Measurements from ENCODE around the gene UNC79.

The UNC79 gene

GRCh38 chr14:93690146-93690545, 259.4 kb downstream of the UNC79 start:
- H4K20me1 ChIP-seq (ENCODE audit: insufficient read depth, low read length) = no peaks in the 10 kb centered on the region
- no peak overlapping the region for H3K9ac ChIP-seq (ENCODE audit: low read length)
- H3K4me1 ChIP-seq (ENCODE audit: insufficient read depth, low read length, severe bottlenecking) = no peaks in the 10 kb centered on the region
- no peak overlapping the region for H2AFZ ChIP-seq (ENCODE audit: low read length)
- no peaks in the 10 kb centered on the region for H3K27me3 ChIP-seq (ENCODE audit: insufficient read depth, low read length)
- TF ChIP-seq, protein P1, sequence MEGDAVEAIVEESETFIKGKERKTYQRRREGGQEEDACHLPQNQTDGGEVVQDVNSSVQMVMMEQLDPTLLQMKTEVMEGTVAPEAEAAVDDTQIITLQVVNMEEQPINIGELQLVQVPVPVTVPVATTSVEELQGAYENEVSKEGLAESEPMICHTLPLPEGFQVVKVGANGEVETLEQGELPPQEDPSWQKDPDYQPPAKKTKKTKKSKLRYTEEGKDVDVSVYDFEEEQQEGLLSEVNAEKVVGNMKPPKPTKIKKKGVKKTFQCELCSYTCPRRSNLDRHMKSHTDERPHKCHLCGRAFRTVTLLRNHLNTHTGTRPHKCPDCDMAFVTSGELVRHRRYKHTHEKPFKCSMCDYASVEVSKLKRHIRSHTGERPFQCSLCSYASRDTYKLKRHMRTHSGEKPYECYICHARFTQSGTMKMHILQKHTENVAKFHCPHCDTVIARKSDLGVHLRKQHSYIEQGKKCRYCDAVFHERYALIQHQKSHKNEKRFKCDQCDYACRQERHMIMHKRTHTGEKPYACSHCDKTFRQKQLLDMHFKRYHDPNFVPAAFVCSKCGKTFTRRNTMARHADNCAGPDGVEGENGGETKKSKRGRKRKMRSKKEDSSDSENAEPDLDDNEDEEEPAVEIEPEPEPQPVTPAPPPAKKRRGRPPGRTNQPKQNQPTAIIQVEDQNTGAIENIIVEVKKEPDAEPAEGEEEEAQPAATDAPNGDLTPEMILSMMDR (IDR thresholded peaks at IDR 0.05; ENCODE audit: low read length) = no peak
- TF ChIP-seq EZH2 (IDR thresholded peaks at IDR 0.05; ENCODE audit: borderline replicate concordance, low read length) = no peak
- H3K27ac ChIP-seq (ENCODE audit: low read depth, low read length, poor library complexity, severe bottlenecking) = no peak overlapping the region
- H3K79me2 ChIP-seq (ENCODE audit: insufficient read depth, low read length) = no peaks in the 10 kb centered on the region
- H3K9me3 ChIP-seq (ENCODE audit: low read length) = no peaks in the 10 kb centered on the region
- no peak overlapping the region for H3K4me2 ChIP-seq (ENCODE audit: low read length)
- H3F3A ChIP-seq (ENCODE audit: insufficient read depth, low read length) = no peaks in the 10 kb centered on the region
- no peaks in the 10 kb centered on the region for H3K9me2 ChIP-seq (ENCODE audit: low read depth, low read length)
- H3K4me3 ChIP-seq (ENCODE audit: low read depth, low read length, poor library complexity, severe bottlenecking) = no peak overlapping the region
- H3K36me3 ChIP-seq (ENCODE audit: insufficient read depth, low read length) = no peaks in the 10 kb centered on the region

DNA sequence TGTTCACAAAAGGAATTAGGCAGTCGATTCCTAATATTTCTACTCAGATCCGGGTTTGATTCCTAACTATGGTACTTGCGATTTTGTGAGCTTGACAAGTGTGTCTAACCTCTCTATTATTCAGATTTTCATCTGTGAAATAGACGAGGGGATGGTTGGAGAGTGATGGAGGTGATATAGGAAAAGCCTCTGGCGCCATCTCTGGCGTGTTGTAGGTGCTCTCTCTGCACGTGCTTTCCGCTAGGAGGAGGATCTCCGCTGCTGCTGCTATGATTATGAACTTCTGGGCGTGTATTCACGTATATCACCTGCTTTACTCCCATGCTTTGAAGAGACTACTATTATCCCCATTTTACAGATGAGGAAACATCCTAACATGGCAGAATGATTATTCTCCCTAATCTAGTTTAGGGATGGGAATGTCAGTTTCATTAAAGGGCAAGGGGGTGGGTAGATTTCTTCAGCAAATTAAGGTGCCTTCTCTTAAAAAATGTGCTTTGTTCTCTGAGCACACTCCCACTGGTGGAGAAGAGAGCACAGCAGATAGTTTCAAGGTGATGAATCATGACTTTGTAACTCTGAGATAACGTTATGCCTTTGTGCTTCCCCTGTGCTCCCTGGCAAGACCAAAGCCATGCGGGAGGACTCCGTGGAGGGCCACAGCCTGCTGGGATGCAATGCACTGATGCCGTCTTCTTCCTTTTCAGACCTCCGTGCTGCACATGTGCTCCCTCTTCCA, 260.5 kb downstream of the UNC79 start:
- H4K20me1 ChIP-seq (ENCODE audit: insufficient read depth, low read length) = no peaks in the 10 kb centered on the region
- no peak overlapping the region for H3K4me3 ChIP-seq (ENCODE audit: low read depth, low read length, poor library complexity, severe bottlenecking)
- no peaks in the 10 kb centered on the region for H3K36me3 ChIP-seq (ENCODE audit: insufficient read depth, low read length)
- no peak overlapping the region for H3K4me2 ChIP-seq (ENCODE audit: low read length)
- TF ChIP-seq, protein P1 (IDR thresholded peaks at IDR 0.05; ENCODE audit: low read length) = no peak; the same call in 1 of the 2 replicates
- no peak for TF ChIP-seq EZH2 (IDR thresholded peaks at IDR 0.05; ENCODE audit: borderline replicate concordance, low read length)
- no peaks in the 10 kb centered on the region for H3K4me1 ChIP-seq (ENCODE audit: insufficient read depth, low read length, severe bottlenecking)
- H3F3A ChIP-seq (ENCODE audit: insufficient read depth, low read length) = no peaks in the 10 kb centered on the region
- H3K9ac ChIP-seq (ENCODE audit: low read length) = no peak overlapping the region
- no peaks in the 10 kb centered on the region for H3K79me2 ChIP-seq (ENCODE audit: insufficient read depth, low read length)
- H3K27me3 ChIP-seq (ENCODE audit: insufficient read depth, low read length) = no peaks in the 10 kb centered on the region
- no peaks in the 10 kb centered on the region for H3K9me3 ChIP-seq (ENCODE audit: low read length)
- H3K27ac ChIP-seq (ENCODE audit: low read depth, low read length, poor library complexity, severe bottlenecking) = no peak overlapping the region
- no peak overlapping the region for H2AFZ ChIP-seq (ENCODE audit: low read length)
- H3K9me2 ChIP-seq (ENCODE audit: low read depth, low read length) = no peaks in the 10 kb centered on the region

DNA sequence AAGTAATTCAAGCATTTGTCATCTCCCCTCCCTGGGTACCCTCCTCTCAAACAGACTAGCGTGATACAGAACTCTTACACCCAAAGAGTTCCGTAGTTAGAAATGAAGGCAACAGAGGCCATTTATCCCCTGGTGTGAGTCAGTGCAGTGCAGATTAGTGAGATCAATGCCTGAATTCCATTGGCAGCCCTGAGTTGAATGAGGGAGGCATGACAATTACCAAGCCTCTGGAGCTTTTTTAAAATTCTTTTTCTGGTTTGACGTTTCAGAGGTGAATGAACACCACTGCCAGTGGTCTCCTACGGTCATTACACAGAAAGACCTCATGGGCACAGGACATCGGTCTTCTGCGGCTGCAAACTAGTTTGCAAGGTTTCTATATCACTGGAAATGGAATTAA, 263.2 kb downstream of the UNC79 start:
- Histone ChIP-seq H2AFZ (ENCODE audit: low read length) (no peak overlapping the region), H3F3A (ENCODE audit: insufficient read depth, low read length) (no peaks in the 10 kb centered on the region), H3K4me1 (ENCODE audit: insufficient read depth, low read length, severe bottlenecking) (no peaks in the 10 kb centered on the region), H3K9me2 (ENCODE audit: low read depth, low read length) (no peaks in the 10 kb centered on the region; the same call in 1 of the 2 replicates), H3K27me3 (ENCODE audit: insufficient read depth, low read length) (no peaks in the 10 kb centered on the region), H3K27ac (ENCODE audit: low read depth, low read length, poor library complexity, severe bottlenecking) (no peak overlapping the region), H3K4me3 (ENCODE audit: low read depth, low read length, poor library complexity, severe bottlenecking) (no peak overlapping the region), H3K36me3 (ENCODE audit: insufficient read depth, low read length) (no peaks in the 10 kb centered on the region), H3K79me2 (ENCODE audit: insufficient read depth, low read length) (no peaks in the 10 kb centered on the region), H3K9me3 (ENCODE audit: low read length) (no peaks in the 10 kb centered on the region), H3K9ac (ENCODE audit: low read length) (no peak overlapping the region), H3K4me2 (ENCODE audit: low read length) (no peak overlapping the region), H4K20me1 (ENCODE audit: insufficient read depth, low read length) (no peaks in the 10 kb centered on the region)
- TF ChIP-seq EZH2 (IDR thresholded peaks at IDR 0.05; ENCODE audit: borderline replicate concordance, low read length) = no peak

DNA sequence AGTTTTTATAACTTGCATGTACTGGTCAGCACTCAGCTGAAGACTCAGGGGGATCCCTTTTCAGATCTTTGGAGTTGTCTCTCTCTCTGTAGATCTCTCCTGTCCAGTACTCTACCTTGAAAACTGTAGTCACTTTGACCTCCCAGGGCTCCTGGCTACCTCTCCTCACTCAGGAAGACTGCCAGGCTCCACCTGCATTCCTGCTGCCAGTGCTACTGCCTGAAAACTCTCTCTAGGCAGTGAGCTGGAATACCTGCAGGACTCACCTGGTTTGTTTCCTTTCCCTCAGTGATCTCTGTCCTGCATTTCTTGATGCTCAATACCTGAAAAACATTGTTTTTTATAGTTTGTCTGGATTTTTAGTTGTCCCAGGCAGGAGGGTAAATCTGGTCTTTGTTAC, 270.2 kb downstream of the UNC79 start:
- Histone ChIP-seq H2AFZ (ENCODE audit: low read length) (no peak overlapping the region), H3K4me3 (ENCODE audit: low read depth, low read length, poor library complexity, severe bottlenecking) (no peak overlapping the region), H3K4me1 (ENCODE audit: insufficient read depth, low read length, severe bottlenecking) (no peaks in the 10 kb centered on the region), H3K9ac (ENCODE audit: low read length) (no peak overlapping the region), H3K27ac (ENCODE audit: low read depth, low read length, poor library complexity, severe bottlenecking) (no peak overlapping the region), H3K9me2 (ENCODE audit: low read depth, low read length) (no peaks in the 10 kb centered on the region; the same call in 1 of the 2 replicates), H3F3A (ENCODE audit: insufficient read depth, low read length) (no peaks in the 10 kb centered on the region), H3K36me3 (ENCODE audit: insufficient read depth, low read length) (no peaks in the 10 kb centered on the region), H3K79me2 (ENCODE audit: insufficient read depth, low read length) (no peaks in the 10 kb centered on the region), H4K20me1 (ENCODE audit: insufficient read depth, low read length) (no peaks in the 10 kb centered on the region), H3K9me3 (ENCODE audit: low read length) (no peaks in the 10 kb centered on the region), H3K4me2 (ENCODE audit: low read length) (no peak overlapping the region), H3K27me3 (ENCODE audit: insufficient read depth, low read length) (no peaks in the 10 kb centered on the region; the same call in 1 of the 2 replicates)
- no peak for TF ChIP-seq EZH2 (IDR thresholded peaks at IDR 0.05; ENCODE audit: borderline replicate concordance, low read length)
- TF ChIP-seq, protein P1 (IDR thresholded peaks at IDR 0.05; ENCODE audit: low read length) = no peak

Data from OCI-LY1 (cell line).